ENCODE data around the gene FCMR.

FCMR gene

DNA sequence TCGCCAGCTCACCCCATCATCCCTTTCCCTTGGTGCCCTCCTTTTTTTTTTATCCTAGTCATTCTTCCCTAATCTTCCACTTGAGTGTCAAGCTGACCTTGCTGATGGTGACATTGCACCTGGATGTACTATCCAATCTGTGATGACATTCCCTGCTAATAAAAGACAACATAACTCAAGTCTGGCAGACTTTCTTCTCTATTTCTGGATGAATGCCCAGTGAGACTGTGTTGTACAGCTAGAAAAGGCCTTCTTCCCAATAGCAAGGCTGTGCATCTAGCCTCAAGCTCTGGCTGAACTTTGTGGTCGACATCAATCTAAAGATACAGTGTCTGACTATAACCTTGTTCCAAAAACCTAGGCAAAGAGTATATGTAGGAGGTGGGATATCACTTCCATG is 18.1 kb downstream of the FCMR start:
- in situ Hi-C loops (cut with HindIII; ENCODE audit: low sequenced_read_pairs), result no loop called here

DNA sequence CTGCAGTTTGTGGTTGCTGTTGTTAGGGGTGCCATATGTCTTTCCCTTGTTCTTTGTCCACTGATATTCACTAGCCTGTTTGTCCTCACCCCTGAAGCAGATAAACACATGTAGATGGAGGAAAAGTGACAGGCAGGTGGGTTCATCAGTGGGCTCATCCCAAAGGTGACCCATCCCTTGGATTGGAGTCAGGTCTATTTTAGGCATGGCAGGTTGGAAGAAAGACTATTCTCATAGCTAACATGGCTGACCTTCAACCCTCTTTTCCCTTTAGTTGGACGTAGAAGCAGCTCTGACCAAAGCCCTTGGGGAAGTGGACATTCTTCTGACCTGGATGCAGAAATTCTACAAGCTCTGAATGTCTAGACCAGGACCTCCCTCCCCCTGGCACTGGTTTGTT is 19.0 kb downstream of the FCMR start:
- in situ Hi-C loops (cut with HindIII; ENCODE audit: low sequenced_read_pairs), result no loop called here

DNA sequence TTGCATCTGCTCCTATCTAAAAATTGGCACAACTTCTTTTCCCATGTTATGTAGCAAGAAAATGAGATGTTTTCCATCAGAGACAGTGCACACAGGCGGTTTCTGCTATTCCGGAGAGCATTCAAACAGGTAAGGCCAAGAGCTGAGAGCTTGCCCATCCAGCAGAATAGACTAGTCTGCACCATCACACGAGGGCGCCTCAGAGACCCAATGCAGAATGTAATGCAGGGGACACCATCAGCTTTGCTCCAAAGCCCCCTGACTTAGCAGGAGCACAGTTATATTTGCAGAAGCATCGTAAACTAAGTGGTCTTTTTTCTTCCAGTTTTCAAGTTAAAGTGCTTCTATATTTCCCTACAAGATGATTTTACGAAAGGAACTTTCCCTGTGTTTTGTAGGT is 19.8 kb downstream of the FCMR start:
- in situ Hi-C loops (cut with HindIII; ENCODE audit: low sequenced_read_pairs), result no loop called here

DNA sequence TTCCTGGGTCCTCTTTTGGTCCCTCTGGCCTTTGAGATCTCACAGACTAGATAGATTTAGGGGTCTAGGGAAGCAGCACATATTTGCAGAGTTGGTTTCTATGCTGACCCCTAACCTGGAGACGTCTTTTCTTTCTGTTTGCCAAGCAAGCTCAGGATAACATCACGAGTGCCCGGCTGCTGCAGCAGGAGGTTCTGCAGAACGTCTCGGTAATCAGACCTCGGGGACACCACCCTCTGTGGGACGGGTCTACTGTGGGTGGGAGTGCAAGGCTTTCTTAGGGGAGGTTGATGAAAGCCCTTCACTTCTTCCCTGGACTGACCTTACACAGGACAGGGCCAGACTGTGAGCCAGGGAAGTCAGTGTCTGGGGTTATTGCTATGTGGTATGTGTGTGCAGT is 21.6 kb downstream of the FCMR start:
- in situ Hi-C loops (cut with HindIII; ENCODE audit: low sequenced_read_pairs), result no loop called here

DNA sequence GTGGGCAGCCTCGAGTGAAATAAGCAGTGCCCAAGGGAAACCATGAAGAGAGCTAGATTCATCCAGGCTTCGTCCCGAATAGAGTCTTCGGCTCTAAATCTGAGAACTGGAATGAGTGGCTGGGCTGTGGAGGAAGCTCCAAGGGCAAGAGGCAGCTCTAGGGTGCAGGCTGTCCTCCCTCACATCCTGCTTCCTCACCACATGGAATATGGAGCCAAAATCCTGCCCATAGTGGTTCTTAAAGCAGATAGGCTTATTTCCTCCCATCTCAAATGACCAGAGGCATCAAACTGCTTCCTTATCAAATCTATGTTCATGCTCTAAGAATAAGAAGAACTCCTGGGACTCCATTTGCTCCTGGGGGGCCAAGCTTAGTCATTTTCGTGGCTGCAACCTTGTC is 22.0 kb downstream of the FCMR start:
- in situ Hi-C loops (cut with HindIII; ENCODE audit: low sequenced_read_pairs), result no loop called here

DNA sequence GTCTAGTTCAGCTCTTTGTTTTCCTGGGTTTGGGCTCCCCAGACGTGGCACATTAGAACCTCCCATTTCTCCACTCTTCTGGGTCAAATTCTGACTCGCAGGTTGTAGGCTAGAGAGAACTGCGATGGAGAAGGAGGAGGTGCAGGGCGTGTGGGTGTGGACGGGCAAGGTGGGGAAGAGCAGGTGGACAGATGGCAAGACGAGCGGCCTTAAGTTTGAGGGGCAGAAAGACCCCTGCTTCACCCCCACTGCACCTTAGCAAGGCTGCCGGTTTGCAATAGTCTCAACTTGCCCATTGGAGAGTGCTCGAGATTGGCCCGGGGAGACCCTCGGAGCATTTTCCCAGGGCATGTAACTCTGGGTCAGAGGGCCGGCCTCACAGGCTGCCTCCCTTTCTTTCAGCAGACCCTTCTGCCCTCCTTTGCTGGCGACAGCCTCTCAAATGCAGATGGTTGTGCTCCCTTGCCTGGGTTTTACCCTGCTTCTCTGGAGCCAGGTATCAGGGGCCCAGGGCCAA is 22.8 kb downstream of the FCMR start:
- in situ Hi-C loops (cut with HindIII; ENCODE audit: low sequenced_read_pairs), result no loop called here

DNA sequence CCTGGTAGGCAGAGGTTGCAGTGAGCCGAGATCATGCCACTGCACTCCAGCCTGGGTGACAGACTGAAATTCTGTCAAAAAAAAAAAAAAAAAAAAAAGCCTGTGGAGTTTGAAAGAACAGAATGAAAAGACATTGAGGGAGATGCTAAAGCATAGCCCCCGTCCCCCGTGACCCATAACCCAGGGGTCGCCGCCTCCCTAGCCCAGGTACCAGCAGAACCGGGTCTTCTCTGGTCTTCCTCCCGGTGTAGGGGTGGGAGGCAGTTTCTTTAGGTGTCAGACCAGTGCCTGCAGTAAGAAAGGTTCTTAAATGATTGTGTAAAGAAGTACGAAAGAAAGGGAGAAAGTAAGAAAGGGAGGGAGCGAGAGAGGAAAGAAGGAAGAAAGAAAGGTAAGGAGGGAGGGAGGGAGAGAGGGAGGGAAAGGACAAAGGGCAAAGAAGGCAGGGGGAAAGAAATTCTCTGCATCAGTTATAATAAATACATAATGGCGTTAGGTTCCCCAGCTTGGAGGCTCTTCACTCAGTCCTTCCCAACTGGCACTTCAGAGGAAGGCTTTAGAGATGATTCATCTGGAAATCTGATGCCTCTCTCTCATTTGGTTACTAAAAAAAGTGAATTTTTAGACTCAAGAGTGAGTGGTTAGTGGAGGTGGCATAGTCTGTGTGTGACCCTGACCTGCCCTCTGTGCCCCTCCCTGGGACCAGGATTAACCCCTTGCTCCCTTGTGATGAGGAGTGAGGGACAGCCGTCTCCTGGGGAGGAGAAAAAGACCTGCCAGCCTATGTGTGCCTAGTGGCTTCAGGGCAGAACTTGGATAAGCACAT is 23.4 kb downstream of the FCMR start:
- in situ Hi-C loops (cut with HindIII; ENCODE audit: low sequenced_read_pairs), result no loop called here

DNA sequence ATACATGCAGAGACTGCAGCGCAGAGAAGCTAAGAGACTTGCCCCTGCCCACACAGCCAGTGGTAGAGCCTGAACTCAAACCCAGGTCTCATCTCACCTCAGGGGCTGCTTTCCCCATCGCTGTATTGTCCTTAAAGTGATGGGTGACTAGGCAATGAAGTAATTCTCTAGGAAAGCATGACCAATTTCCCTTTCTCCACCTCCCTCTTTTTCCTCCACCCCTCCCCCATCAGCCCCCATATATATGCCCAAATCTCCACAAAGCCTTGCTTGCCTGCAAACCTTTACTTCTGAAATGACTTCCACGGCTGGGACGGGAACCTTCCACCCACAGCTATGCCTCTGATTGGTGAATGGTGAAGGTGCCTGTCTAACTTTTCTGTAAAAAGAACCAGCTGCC is 24.6 kb downstream of the FCMR start, which contains the start of gene IL24:
Gene IL24 (plus strand): TSS at position 269 of the 400 bp plus-strand sequence. CDS start 390 bp downstream, outside the sequence.
- in situ Hi-C loops (cut with HindIII; ENCODE audit: low sequenced_read_pairs), result no loop called here

DNA sequence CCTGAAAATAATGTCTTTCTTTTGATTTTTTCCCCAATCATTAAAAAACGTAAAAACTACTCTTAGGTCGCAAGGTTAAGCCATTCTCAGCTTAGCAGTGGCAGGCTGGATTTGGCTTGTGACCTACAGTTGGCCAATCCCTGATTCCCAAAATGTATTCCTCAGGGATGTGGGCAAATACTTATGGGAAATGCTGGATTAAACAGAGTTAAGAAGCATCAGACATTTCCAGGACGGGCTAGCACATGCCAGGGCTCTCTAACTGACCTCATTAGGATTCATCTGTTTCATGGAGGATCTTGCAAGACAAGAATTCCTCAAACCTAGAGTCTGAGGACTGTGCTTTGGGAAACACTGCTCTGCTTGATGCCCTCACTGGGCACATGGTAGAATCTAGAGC is 25.5 kb downstream of the FCMR start:
- in situ Hi-C loops (cut with HindIII; ENCODE audit: low sequenced_read_pairs), result no loop called here

DNA sequence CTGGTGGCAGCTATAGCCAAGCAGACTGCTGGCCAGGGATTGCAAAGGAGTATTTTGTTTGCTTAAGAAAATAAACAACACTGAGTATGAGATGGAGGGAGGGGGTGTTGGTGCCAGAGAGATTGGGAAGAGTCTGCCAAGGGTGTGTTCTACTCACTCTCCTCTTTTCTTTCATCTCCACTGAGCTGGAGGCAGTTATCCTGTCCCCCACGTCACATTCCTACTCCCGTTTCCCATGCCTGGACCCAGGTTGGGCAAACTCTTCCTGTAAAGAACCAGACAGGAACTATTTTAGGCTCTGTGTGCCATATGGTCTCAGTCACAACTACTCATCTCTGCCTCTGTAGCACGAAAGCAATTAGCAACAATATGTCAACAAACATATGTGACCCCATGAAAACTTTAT is 25.9 kb downstream of the FCMR start:
- in situ Hi-C loops (cut with HindIII; ENCODE audit: low sequenced_read_pairs), result no loop called here

DNA sequence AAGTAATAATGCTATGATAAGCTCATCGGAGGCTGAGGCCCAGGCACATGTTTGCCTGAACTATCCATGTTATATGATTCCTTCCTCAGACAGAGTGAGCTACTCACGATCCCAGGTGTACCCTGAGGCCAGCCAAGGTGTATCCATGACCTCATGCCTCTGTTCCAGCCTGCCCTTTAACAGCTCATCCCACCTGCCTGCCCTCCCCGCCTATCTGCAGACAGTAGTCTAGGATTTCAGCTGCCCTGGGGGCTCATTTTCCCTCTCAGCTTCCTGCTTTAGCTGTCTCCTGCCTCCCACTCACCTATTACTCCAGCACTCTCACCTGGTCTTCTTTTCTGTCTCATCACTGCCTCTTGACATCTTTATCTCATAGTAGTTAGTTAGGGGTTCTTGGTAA is 26.4 kb downstream of the FCMR start:
- in situ Hi-C loops (cut with HindIII; ENCODE audit: low sequenced_read_pairs), result no loop called here

DNA sequence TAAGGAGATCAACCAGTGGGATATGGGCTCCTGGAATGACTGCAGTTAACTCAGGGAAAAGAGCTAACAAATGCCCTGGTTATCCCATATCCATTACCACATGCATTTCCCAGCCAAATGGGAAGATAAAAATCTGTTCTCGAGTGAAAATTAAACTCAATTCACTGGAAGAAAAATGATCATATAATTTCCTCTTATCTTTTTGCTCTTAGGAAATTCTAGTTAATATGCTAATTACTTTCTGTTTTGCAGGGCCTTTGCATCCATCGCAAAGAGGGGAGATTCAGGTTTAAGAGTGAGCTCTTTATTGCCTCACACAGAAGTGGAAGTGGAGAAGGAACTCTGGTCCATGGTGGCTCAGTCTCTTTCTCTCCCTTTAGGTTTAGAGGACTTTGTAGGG is 28.4 kb downstream of the FCMR start:
- in situ Hi-C loops (cut with HindIII; ENCODE audit: low sequenced_read_pairs), result no loop called here

DNA sequence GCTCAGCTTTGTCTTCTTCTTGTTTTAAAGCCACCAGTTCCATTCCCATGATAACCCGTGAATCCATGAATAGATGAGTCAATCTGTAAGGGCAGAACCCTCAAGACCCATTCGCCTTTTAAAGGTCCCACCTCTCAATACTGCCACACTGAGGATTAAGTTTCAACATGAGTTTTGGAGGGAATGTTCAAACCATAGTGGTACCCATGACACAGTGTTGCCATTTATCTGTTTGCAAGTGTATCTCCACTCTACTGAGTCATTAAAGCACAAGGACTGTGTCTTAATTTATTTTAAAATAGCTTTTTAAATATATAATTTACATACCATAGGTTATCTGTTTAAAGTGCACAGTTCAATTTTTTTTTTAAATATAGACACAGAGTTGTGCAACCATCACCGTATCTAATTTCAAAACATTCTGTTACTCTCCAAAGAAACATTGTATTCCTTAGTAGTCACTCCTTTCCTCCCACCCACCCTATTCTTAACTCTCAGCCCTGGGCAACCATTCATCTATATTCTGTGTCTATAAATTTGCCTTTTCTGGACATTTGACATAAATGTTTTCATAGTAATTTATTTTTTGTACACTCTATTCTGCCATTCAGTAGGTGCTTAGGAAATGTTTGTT is 29.3 kb downstream of the FCMR start:
- in situ Hi-C loops (cut with HindIII; ENCODE audit: low sequenced_read_pairs), result no loop called here

DNA sequence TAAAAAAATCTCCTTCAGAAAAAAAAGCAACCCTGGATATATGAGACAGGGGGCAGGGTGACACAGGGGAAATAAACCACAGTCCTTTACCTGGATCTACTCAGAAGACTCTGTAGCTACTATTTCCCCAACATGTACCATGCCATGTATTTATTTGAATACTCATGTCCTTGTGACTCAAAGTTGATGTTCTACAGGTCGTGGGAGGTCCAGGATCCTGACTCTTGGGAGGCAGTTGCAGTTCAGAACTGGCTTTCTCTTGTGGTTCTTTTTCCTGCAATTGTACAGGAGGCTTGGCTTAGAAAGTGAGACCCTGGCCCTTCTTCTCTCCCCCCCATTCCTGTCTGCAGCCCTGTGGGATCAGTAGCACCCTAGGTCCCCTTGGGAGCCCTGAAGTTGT is 30.3 kb downstream of the FCMR start:
- in situ Hi-C loops (cut with HindIII; ENCODE audit: low sequenced_read_pairs), result no loop called here

DNA sequence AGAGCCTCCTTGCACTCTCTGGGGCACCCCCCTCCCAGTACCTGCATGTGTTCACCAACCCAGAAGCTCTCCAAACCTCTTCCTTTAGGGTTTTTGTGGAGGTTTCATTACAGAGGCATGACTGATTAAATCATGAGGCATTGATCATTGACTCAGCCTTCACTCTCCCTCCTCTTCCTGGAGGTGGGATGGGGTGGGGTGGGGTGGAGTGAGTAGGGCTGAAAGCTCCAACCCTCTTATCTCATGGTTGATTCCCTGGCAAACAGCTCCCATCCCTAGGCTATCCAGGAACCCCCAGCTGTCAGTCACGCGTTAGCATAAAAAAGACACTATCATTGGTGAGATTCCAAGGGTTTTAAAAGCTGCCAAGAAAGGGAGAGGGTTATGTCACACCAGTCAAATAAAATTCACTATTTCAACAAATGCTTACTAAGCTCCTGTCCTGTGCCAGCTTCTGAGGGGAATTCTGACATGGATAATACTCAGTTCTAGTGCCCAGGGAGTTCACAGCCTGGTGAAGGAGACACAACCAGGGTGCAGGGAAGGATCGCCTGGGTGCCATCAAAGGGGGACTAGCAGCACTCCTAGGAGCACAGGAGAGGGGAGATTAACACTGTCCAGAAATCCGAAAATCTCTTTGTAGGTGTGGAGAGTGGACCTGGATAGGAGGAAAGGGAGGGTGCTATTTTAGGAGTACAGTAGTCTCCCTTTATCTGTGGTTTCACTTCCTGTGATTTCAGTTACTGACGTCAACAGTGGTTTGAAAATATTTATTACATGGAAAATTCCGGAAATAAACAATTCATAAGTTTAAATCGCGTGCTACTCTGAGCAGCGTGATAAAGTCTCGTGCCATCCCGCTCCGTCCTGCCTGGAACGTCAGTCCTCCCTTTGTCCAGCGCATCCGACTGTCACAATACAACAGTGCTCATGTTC is 31.3 kb downstream of the FCMR start:
- in situ Hi-C loops (cut with HindIII; ENCODE audit: low sequenced_read_pairs), result no loop called here

DNA sequence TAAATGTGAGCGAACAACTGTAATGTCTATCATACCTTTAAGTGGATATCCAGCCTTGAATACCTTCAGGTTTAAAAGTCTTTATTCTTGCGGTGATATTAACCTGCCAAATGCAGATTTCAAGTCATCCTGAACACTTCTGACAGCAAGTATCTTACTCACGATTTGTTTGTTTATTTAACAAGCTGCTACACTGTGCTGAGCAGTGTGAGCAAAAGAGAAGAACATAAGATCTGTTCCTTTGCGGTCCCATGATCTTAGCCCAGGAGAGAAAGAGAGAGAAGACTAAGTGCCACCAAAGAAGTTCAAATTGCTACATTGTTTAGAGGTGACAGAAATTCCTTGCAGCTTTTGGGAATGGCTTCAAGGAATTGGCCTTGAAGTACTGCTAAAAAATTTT is 34.0 kb downstream of the FCMR start:
- in situ Hi-C loops (cut with HindIII; ENCODE audit: low sequenced_read_pairs), result no loop called here

DNA sequence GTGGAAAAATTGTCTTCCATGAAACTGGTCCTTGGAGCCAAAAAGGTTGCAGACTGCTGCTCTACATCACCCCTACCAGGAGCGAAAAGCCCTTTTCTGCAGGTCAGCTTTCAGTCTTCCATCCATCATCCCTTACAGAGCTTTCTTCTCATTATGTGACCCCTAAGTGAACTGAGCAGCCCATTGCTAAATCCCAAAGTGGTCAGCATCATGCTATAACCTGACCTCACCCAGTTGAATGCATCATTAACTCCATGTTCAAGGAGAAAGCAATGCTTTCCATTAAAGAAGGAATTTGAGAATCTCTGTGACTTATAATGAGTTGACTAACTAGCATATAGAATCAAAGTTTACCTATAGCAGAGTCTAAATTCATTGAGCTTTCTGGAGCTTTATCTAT is 34.9 kb downstream of the FCMR start:
- in situ Hi-C loops (cut with HindIII; ENCODE audit: low sequenced_read_pairs), result no loop called here

DNA sequence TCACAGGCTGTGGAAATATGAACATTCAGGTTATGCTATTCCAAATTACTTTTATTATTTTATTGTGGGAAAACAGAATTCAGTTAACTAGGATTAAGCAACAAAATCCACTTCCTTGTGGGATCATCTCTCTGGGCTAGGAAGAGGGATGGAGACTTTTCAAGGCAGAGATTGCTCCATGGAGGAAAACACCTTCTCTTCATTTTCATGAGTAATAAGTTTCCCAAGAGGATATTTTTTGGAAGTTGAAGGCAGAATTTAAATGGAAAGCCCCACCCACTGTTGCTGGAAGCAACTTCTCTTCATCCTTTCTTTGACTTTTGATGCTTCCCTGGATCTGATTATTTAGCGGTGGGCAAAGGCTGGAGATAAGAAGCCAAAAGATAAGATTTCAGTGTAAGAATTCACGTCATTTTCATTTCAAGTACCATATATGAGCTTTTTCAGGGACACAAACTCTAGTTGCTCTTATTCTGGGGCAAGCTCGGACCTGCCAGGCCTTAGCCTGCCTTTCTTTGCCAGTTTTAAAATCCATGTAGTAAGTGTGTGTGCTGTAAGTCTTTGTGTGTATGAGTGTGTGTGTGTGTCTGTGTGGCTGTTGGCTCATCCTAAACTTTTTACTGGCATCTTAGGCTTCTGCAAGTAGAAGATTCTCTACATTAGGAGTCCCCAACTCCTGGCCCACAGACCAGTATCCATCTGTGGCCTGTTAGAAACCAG is 36.2 kb downstream of the FCMR start:
- in situ Hi-C loops (cut with HindIII; ENCODE audit: low sequenced_read_pairs), result no loop called here

DNA sequence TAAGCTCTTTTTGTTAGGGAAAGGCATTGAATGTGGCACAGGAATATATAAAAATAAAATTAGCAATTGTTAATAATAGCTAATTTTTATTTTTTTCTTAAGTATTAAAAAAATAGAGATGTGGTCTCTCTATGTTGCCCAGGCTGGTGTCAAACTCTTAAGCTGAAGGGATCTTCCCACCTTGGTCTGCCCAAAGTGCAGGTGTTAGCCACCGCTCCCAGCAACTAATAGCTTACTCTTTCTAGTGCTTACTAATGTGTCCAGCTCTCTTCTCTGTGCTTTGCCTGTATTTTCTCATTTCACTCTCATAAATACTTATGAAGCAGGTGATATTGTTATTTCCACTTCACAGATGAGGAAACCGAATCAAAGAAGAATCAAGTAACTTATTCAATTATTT is 37.9 kb downstream of the FCMR start:
- in situ Hi-C loops (cut with HindIII; ENCODE audit: low sequenced_read_pairs), result no loop called here

DNA sequence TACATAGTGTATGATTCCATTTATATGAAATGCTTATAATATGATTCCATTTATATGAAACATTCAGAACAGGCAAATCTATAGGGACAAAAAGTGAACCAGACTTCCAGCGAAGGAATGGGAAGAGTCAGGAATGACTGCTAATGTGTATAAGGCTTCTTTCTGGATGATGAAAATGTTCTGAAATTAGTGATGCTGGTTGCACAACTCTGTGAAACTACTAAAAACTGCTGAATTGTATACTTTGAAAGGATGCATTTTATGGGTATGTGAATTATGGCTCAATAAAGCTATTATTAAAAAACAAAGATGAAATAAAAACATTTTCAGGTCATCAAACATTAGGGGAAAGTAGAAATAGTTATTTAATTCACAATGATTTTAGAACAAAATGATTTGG is 38.6 kb downstream of the FCMR start:
- in situ Hi-C loops (cut with HindIII; ENCODE audit: low sequenced_read_pairs), result no loop called here

DNA sequence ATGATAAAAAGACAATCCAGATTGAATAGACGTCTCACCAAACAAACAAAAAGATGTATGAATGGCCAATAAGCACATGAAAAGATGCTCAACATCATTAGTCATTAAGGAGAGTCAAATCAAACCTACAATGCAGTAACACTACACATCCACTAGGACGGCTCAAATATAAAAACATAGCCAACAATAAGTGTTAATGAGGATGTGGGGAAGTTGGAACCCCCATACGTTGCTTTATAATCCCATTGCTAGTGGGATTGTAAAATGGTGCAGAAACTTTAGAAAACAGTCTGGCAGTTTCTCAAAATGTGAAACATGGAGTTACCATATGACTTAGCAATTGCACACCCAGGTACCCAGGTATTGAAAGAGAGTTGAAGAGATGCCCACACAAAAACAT is 39.2 kb downstream of the FCMR start:
- in situ Hi-C loops (cut with HindIII; ENCODE audit: low sequenced_read_pairs), result no loop called here

Data from DLD1 (cell line).